Spleen (tissue), 11 donors: ENCODE data around the gene OMP. TPM values are rescaled to one million over a fixed set of nuclear protein-coding genes. Genes with fewer than 3 reads are reported as not detected.
A peak's percentile ranks its signal among the peaks of the same experiment; 100 is the strongest.

Experiments used
- DNase-seq: peaks from one replicate; pipeline ENCODE4 v3.0.0-alpha.2; 2020
- H3K27ac ChIP-seq, 8 donors: fragments of 200-600 bp; sonication (generic) in 7 of 8; 1 replicate in 4 of 8; 2 replicates in 4 of 8; pipeline versions ENCODE4 v1.5.0 to v1.8.0; 2016 to 2021; ENCODE audit warnings: inconsistent platforms in 4 of 8, mild to moderate bottlenecking in 4 of 8, moderate library complexity in 1 of 8
- H3K27me3 ChIP-seq, 7 donors: fragments of 200-600 bp; sonication (generic) in 6 of 7; replicated peaks in 1 of 7; 1 replicate in 4 of 7; 2 replicates in 3 of 7; pipeline versions ENCODE4 v1.5.0 to v1.8.0; 2016 to 2021; ENCODE audit warnings: inconsistent platforms in 3 of 7, mild to moderate bottlenecking in 1 of 7
- H3K36me3 ChIP-seq, 6 donors: fragments of 200-600 bp; sonication (generic) in 5 of 6; 1 replicate in 4 of 6; 2 replicates in 2 of 6; pipeline versions ENCODE4 v1.5.0 to v1.8.0; 2016 to 2021; ENCODE audit warnings: inconsistent platforms in 2 of 6
- H3K4me1 ChIP-seq, 6 donors: fragments of 200-600 bp; sonication (generic) in 5 of 6; 1 replicate in 3 of 6; 2 replicates in 3 of 6; pipeline versions ENCODE4 v1.5.0 to v1.8.0; 2016 to 2021; ENCODE audit warnings: inconsistent platforms in 3 of 6
- H3K4me3 ChIP-seq, 8 donors: fragments of 200-600 bp; sonication (generic) in 7 of 8; 1 replicate in 4 of 8; 2 replicates in 4 of 8; pipeline versions ENCODE4 v1.5.0 to v1.8.0; 2016 to 2021; ENCODE audit warnings: inconsistent platforms in 4 of 8, mild to moderate bottlenecking in 4 of 8, moderate library complexity in 2 of 8
- H3K9me3 ChIP-seq, 8 donors: fragments of 200-600 bp; sonication (generic) in 7 of 8; 1 replicate in 4 of 8; 2 replicates in 4 of 8; pipeline versions ENCODE4 v1.5.0 to v1.8.0; 2016 to 2021; ENCODE audit warnings: inconsistent platforms in 4 of 8
- POLR2A ChIP-seq, 3 donors: fragments of 450-650 bp; IDR thresholded peaks; one replicate each; pipeline ENCODE4 v1.5.1; 2017; ENCODE audit warnings: antibody characterized with exemption in 3 of 3, mild to moderate bottlenecking in 1 of 3
- POLR2AphosphoS5 ChIP-seq, 3 donors: sonication (generic); formaldehyde crosslinking; IDR thresholded peaks; one replicate each; pipeline ENCODE4 v1.5.1; 2017; ENCODE audit warnings: antibody characterized with exemption in 3 of 3
- WGBS, 5 donors: extraction: QIAGEN DNeasy Blood & Tissue Kit in 3 of 5; methylation state at CpG; one replicate each; pipeline versions ENCODE4 v1.1.5 to v1.1.7; 2013 to 2018; 5-methylcytosine and 5-hydroxymethylcytosine counted together
- intact Hi-C: fragments of 100-400 bp; cut with DNase I; formaldehyde crosslinking; loops from one replicate; pipeline ENCODE4 v1.15.0; 2023; ENCODE audit warnings: low total_unique reads
- polyA plus RNA-seq, 3 donors: library from polyadenylated mRNA; stranded (reverse); fragments of 200-250 nt; gene quantifications; one replicate each; pipeline ENCODE4 v1.2.1, GENCODE V29; 2013
- total RNA-seq, 7 donors: library from RNA; depleted of rRNA in 3 of 7; stranded (reverse); fragments of >200 nt in 3 of 7; fragmentation: NEBNext Ultra II Directional in 4 of 7; extraction: Animal tissue kit (Norgen Biotek cat#: 25700) in 4 of 7; gene quantifications; one replicate each; pipeline versions ENCODE4 v1.1.0 to v1.2.1, GENCODE V29; 2016 to 2021
- TF ChIP-seq, protein P1 (sequence below), 11 experiments: fragments of 200-600 bp in 7 of 11; fragments of 450-650 bp in 4 of 11; sonication (generic) in 4 of 11; IDR thresholded peaks in 8 of 11; conservative IDR thresholded peaks in 3 of 11; 1 replicate in 7 of 11; 2 replicates in 4 of 11; pipeline versions ENCODE4 v1.4.0 to v1.8.0; 2016 to 2021; ENCODE audit warnings: antibody characterized with exemption in 11 of 11, inconsistent platforms in 4 of 11, mild to moderate bottlenecking in 1 of 11
- donor health status: healthy with polysubstance abuse.
- donor health status: DM: no; HTN: no; CAD: no; lungs with moderate emphysema.
- donor health status: DM: no; HTN: no; CAD: no.
- donor health status: Bipolar disorder and iron deficiency.
- donor health status: healthy.
- donor health status: DM: no; HTN: no; CAD: no.
- donor health status: DM: yes; HTN: yes; CAD: no.

OMP gene
- total and polyA plus RNA-seq, 10 donors: 0.51 to 0.64 TPM; not detected in 8

DNA sequence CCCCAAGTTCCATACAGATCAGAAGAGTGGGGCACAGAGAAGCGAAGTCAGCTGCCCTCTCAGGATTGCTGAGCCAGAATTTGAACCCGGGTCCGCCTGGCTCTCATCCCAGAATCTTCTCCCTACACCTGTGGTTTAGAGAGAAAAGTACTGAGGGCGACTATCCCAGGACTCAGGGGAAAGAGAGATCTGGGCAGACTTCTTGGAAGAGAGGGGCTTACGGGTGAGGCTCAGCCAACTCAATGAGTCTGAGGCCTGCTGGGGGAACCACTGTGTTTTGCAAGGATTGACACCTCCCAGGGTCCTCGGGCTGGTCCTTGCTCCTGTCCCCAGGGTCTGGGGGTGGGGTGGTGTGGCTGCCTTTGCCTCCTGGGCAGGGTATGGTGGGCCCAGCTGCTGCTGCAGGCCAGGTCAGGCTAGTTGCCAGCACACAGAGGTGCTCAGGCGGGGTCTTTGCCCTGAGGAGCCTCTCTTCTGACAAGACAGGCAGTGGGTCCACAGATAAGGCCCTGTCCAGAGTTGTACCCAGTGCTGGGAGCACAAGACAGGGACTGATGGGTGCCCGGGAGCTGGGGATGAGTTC is 34.7 kb upstream of the OMP start:
- intact Hi-C loops: no loop called here
- peak overlapping the region in 3 of 8 donors; percentile 77 to 95 (median 82) for H3K4me3 ChIP-seq
- 79 to 94% (median 91%) methylated on average over 7 to 8 of the region's 8 CpGs for WGBS, 5 donors
- H3K27ac ChIP-seq: no peak overlapping the region
- H3K27me3 ChIP-seq: no peaks in the 10 kb centered on the region
- H3K4me1 ChIP-seq: peaks cover 11 to 52% (median 37%) of the 10 kb centered on the region in 6 donors
- no peaks in the 10 kb centered on the region for H3K9me3 ChIP-seq
- TF ChIP-seq POLR2A (IDR thresholded peaks at IDR 0.05) (no peak), POLR2AphosphoS5 (IDR thresholded peaks at IDR 0.05) (no peak)
- TF ChIP-seq, protein P1, sequence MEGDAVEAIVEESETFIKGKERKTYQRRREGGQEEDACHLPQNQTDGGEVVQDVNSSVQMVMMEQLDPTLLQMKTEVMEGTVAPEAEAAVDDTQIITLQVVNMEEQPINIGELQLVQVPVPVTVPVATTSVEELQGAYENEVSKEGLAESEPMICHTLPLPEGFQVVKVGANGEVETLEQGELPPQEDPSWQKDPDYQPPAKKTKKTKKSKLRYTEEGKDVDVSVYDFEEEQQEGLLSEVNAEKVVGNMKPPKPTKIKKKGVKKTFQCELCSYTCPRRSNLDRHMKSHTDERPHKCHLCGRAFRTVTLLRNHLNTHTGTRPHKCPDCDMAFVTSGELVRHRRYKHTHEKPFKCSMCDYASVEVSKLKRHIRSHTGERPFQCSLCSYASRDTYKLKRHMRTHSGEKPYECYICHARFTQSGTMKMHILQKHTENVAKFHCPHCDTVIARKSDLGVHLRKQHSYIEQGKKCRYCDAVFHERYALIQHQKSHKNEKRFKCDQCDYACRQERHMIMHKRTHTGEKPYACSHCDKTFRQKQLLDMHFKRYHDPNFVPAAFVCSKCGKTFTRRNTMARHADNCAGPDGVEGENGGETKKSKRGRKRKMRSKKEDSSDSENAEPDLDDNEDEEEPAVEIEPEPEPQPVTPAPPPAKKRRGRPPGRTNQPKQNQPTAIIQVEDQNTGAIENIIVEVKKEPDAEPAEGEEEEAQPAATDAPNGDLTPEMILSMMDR (IDR thresholded peaks at IDR 0.05 in 8 of 11, conservative IDR thresholded peaks at IDR 0.05 in 3 of 11): no peak
- DNase-seq: no peak
- no peaks in the 10 kb centered on the region for H3K36me3 ChIP-seq

DNA sequence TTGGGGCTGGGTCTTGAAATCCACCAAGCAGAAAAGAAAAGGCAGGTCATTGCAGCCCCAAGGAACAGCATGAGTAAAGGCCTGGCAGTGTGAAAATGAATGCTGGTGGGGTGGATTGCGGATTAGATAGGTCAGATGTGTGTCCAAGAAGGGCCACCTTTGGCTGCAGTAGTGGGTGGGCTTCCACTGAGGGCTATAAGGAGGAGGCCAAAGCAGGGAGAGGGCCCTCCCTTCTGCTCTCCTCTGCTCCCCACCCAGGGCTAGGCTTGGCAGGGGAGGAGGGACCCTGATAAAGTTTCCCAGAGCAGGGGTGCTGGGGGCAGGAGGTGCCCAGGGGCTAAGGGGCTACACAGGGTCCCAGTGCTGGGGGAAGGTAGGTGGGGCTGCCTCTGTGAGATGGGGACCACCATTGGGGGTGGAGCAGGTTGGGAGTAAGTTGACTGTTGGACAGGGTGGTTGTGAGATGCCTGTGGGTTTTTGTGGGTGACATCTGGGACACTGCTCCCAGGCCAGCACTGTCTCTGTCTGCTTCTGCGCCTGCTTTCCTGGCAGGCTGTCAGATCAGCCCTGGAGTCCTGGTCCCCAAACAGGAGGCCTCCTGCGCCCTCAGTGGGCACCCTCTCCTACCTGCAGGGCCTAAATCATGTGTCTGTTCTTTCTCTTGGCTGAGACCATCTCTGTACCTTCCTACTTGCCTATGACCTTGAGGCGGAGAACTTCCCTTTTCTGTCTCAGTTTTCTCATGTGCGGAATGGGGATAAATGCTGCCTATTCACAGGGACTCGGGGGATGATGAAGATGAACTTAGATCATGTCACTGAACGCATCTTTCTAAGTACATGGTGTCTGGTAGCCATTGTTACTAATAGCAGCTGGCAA is 33.9 kb upstream of the OMP start:
- no peak overlapping the region for H3K4me3 ChIP-seq
- no peak for DNase-seq
- TF ChIP-seq, protein P1 (IDR thresholded peaks at IDR 0.05 in 8 of 11, conservative IDR thresholded peaks at IDR 0.05 in 3 of 11): no peak
- TF ChIP-seq POLR2A (IDR thresholded peaks at IDR 0.05) (no peak), POLR2AphosphoS5 (IDR thresholded peaks at IDR 0.05) (no peak)
- H3K4me1 ChIP-seq: peaks cover 18 to 59% (median 45%) of the 10 kb centered on the region in 6 donors
- no peaks in the 10 kb centered on the region for H3K27me3 ChIP-seq
- no peak overlapping the region for H3K27ac ChIP-seq
- no peaks in the 10 kb centered on the region for H3K36me3 ChIP-seq
- intact Hi-C loops: no loop called here
- WGBS, 5 donors: 79 to 86% (median 85%) methylated on average over 7 of the region's 7 CpGs
- H3K9me3 ChIP-seq: no peaks in the 10 kb centered on the region

DNA sequence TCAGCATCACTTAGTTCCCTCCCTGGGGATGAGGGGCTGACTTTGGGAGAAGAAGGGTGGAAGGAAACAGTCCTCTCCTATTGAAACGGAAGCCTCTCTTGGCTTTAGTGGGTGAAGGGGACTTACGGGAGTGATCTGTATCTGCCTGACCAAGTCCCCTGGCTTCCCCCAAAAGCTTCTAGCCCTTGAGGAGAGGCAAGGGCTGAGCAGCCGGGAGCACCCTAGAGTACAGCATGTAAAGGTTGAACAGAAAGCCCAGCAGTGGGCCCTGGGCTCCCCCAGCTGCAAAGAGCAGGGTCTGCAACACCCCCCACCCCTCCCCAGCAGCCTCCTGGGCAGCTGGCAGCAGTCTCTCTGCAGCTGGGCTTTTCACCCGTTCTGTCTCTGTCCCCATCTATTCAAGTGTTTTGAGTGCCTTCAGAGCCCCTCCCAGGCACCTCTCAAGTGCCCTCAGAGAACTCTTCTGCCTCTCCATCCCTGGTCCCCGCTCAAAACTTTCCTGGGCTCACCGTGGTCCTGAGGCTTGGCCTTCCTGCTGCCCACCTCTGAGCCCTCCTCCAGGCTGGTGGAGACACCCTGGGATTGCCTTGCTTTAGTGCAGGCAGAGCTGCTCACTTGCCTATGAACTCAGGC is 33.2 kb upstream of the OMP start:
- no peaks in the 10 kb centered on the region for H3K9me3 ChIP-seq
- TF ChIP-seq POLR2A (IDR thresholded peaks at IDR 0.05) (no peak), POLR2AphosphoS5 (IDR thresholded peaks at IDR 0.05) (no peak)
- TF ChIP-seq, protein P1 (IDR thresholded peaks at IDR 0.05 in 8 of 11, conservative IDR thresholded peaks at IDR 0.05 in 3 of 11): no peak
- H3K27ac ChIP-seq: no peak overlapping the region
- no peak for DNase-seq
- H3K4me3 ChIP-seq: no peak overlapping the region
- 82 to 89% (median 85%) methylated on average over 6 of the region's 6 CpGs for WGBS, 5 donors
- intact Hi-C loops: no loop called here
- H3K27me3 ChIP-seq: no peaks in the 10 kb centered on the region
- H3K36me3 ChIP-seq: no peaks in the 10 kb centered on the region
- H3K4me1 ChIP-seq: peaks cover 22 to 67% (median 52%) of the 10 kb centered on the region in 6 donors
